HUES48 (cell line): ENCODE data around the gene CELF4.
A peak's percentile ranks its signal among the peaks of the same experiment; 100 is the strongest.

ENCODE experiments used
- H3K27ac ChIP-seq: one replicate; pipeline ENCODE4 v1.7.0; 2013; ENCODE audit warnings: low read depth, low read length, inconsistent platforms
- H3K27me3 ChIP-seq: 2 replicates; pipeline ENCODE4 v1.6.1; 2013; ENCODE audit warnings: mild to moderate bottlenecking, low read length; ENCODE audit not compliant: control insufficient read depth, insufficient read depth
- H3K36me3 ChIP-seq: 2 replicates; pipeline ENCODE4 v1.6.1; 2013; ENCODE audit warnings: low read length; ENCODE audit not compliant: control insufficient read depth, insufficient read depth
- H3K4me1 ChIP-seq: 2 replicates; pipeline ENCODE4 v1.6.1; 2013; ENCODE audit warnings: mild to moderate bottlenecking, low read length; ENCODE audit not compliant: control insufficient read depth, insufficient read depth
- H3K4me3 ChIP-seq: 2 replicates; pipeline ENCODE4 v1.5.1; 2013; ENCODE audit warnings: mild to moderate bottlenecking, low read depth, low read length
- H3K9ac ChIP-seq: 2 replicates; pipeline ENCODE4 v1.6.1; 2013; ENCODE audit warnings: mild to moderate bottlenecking, low read depth, low read length, moderate library complexity
- H3K9me3 ChIP-seq: 2 replicates; pipeline ENCODE4 v1.6.1; 2013; ENCODE audit warnings: low read length; ENCODE audit not compliant: control insufficient read depth, insufficient read depth

The CELF4 gene

DNA sequence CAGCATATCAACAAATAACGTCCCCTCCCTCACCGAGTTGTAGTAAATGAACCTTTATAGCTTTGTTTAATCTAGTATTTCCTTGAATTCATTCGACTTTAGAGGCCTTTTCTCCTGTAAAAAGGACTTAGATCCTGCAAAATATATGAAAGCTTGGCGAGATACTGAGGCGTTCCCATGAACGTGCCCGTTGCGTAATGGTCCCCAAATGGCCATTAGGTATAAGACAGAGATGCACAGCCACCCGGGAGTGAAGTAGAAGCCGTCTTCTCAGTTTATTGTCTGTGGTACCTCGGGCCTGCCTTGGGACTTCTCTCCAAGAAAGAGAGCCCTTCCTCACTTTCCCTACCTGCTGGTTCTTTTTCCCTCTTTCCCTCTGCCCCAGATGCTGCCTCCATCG is 310.6 kb downstream of the CELF4 start:
- Histone ChIP-seq H3K36me3 (no peaks in the 10 kb centered on the region), H3K27me3 (peaks cover 42% of the 10 kb centered on the region), H3K9ac (no peak overlapping the region), H3K4me1 (peaks cover 8% of the 10 kb centered on the region), H3K4me3 (no peak overlapping the region; the same call in 1 of the 2 replicates), H3K27ac (no peak overlapping the region), H3K9me3 (no peaks in the 10 kb centered on the region)

DNA sequence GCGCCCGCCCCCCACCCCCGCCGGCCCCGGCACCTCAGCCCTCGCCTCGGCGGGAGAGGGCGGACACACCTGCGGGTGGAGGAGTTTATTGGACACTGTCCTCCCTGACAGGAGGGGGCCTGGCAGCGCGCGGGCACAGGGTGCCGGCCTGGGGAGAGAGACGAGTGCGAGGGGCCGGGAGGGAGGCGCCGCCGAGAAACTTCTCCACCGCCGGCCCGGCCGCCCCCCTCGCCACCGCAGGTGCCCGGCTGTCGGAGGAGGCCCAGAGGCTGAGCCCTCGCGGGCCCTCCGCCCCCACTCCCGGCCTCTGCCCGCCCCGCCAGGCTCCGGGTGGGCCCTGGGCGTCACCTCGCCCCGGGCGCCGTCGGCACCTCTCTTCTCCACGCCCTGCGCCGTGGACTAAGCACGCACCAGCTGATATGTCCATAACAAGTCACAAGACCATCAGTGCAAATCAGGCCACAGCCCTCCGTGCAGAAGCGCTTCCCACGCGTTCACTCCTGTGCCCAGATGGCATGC is 311.3 kb downstream of the CELF4 start:
- Histone ChIP-seq H3K36me3 (no peaks in the 10 kb centered on the region), H3K4me1 (peaks cover 8% of the 10 kb centered on the region), H3K9me3 (no peaks in the 10 kb centered on the region), H3K4me3 (peak overlapping the region; percentile 61), H3K27ac (no peak overlapping the region), H3K9ac (no peak overlapping the region), H3K27me3 (peaks cover 42% of the 10 kb centered on the region)

DNA sequence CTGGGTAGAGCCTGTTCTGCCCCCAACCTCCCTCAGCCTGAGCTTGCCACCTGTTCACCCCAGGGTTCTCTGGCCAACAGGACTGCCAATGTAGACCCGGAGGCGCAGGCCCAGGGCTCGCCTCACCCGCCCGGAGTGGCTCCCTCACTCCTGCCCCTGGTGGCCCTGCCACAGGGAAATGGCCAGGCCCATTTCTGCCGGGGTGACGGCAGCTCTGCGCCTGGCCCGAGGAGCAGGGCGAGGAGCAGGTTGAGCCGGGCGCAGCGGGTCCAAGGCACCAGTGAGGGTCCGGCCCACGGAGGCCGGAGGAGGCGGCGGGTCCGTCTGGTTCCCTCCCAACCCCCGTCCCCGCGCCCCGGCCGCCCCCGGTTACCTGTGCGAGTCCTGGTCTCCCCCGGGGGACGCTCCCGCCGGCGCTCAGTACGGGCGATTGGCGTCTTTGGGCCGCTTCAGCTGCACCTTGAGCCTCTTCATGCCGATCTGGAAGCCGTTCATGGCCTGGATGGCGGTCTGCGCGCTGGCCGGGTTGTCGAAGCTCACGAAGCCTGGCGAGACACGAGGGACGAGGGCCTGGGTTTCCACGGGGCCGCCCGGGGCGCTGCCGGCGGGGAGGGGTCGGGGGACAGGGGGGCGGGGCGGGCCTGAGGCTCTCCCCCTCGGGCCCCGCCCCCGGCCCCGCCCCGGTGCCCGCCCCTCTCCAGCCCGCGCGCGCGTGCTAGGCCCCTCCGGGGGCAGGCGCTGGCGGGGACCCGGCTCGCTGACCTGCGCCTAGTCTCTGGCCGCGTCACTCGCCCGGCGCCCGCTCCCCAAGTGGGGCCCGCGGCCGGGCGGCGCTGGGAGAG is 312.0 kb downstream of the CELF4 start:
- H3K4me3 ChIP-seq: peak overlapping the region; percentile 78
- H3K27me3 ChIP-seq: peaks cover 42% of the 10 kb centered on the region
- H3K9ac ChIP-seq: no peak overlapping the region
- no peaks in the 10 kb centered on the region for H3K9me3 ChIP-seq
- peaks cover 8% of the 10 kb centered on the region for H3K4me1 ChIP-seq
- no peak overlapping the region for H3K27ac ChIP-seq
- no peaks in the 10 kb centered on the region for H3K36me3 ChIP-seq

DNA sequence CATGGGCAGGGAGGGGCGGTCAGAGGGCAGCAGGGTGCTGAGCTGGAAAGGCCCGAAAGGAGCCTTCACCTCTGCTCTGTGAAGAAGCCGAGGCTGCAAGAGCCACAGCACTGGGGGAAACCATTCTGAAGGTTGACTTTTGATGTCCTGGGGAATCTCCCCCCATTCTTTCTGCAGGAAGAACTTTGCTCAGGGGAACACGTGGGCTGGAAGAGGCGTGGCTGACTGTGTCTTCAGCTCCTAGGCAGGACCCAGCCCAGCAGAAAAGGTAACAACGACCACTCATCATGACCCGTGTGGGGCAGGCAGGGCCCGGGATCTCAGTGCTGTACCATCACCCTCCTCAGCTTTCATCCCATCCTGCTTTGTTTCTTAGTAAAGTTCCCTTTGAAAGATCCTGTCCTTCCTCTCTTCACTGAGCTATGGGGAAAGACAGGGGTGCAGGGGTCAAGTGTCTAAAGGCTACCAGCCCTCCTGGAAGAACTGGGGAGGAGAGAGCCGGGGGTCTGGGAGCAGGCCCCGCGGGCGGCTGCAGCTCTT is 312.7 kb downstream of the CELF4 start:
- Histone ChIP-seq H3K27ac (no peak overlapping the region), H3K9me3 (no peaks in the 10 kb centered on the region), H3K36me3 (no peaks in the 10 kb centered on the region), H3K9ac (no peak overlapping the region), H3K4me3 (peak overlapping the region; percentile 78), H3K27me3 (peaks cover 42% of the 10 kb centered on the region), H3K4me1 (peaks cover 8% of the 10 kb centered on the region)

DNA sequence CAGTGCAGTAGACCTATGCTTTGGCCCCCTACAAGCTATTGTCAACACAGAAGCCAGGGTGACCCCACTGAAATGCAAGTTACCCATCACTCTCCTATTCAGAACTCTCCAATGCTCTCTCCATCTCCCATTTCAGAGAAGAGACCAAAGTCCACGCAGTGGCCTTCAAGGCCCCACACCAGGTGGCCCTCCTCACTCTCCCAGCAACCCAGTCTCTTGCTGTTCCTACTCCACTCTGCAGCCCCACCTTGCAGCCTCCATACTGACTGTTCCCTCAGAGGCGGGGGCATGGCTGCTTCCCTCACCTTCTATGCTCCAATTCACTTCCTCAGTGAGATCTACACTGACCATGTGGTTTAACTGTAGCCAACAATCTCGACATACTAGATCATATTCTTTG is 313.3 kb downstream of the CELF4 start:
- Histone ChIP-seq H3K36me3 (no peaks in the 10 kb centered on the region), H3K4me1 (peaks cover 12% of the 10 kb centered on the region), H3K27ac (no peak overlapping the region), H3K27me3 (peaks cover 40% of the 10 kb centered on the region), H3K9me3 (no peaks in the 10 kb centered on the region), H3K4me3 (no peak overlapping the region), H3K9ac (no peak overlapping the region)

DNA sequence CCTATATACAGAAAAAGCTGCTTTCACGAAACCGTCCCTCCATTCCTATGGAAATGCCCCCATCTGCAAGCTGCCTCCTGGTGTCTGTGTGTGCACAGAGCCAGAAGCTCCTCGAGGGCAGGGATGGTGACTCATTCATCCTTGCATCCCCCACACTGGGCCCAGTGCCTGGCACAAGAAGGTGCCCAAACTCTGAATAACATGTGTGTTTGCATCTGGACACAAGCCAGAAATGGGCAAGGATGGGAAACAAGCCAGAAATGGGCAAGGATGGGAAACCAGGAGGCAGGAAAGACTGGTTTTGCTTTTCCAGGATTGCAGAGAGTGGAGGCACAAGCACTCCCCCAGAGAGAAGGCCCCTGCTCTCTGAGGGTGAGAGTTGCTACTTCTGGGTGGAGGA is 313.9 kb downstream of the CELF4 start:
- Histone ChIP-seq H3K27ac (no peak overlapping the region), H3K4me1 (peaks cover 15% of the 10 kb centered on the region), H3K9me3 (no peaks in the 10 kb centered on the region), H3K9ac (no peak overlapping the region), H3K27me3 (peaks cover 39% of the 10 kb centered on the region), H3K4me3 (no peak overlapping the region), H3K36me3 (no peaks in the 10 kb centered on the region)

DNA sequence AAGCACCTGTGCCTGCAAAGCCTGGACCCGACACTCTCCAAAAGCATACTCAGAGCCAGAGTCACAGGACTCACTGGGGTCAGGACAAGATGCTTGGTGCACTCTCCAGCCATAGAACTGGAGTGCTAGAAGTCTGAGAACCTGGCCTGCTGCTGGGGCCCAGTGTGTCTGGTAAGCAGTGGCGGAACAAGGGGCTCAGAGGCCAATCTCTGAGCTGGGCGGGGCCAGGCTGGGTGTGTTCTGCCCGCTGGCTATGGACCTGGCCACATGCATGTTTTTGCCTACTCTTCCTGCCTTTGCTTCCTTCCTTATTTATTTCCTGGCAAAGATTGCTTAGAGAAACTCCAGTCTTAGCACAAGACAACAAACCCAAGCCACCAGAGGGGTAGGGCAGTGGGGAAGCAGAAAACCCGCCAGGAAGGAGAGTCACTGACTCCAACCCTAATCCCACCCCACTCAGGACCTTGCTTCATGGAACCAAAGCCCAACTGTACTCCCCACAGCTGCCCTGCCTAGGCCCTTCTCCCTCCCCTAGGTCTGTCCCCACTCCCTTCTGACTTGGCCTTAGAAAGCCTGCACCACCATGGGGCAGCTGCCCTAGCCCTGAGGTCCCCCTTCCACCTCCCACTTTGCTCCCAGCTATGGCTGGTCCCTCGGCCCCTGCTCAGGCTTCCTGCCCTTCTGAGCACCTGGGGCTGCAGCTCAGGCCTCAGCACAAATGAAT is 315.5 kb downstream of the CELF4 start:
- Histone ChIP-seq H3K36me3 (no peaks in the 10 kb centered on the region), H3K9me3 (no peaks in the 10 kb centered on the region), H3K4me1 (peaks cover 18% of the 10 kb centered on the region), H3K27ac (no peak overlapping the region), H3K4me3 (no peak overlapping the region), H3K9ac (no peak overlapping the region), H3K27me3 (peaks cover 34% of the 10 kb centered on the region)

DNA sequence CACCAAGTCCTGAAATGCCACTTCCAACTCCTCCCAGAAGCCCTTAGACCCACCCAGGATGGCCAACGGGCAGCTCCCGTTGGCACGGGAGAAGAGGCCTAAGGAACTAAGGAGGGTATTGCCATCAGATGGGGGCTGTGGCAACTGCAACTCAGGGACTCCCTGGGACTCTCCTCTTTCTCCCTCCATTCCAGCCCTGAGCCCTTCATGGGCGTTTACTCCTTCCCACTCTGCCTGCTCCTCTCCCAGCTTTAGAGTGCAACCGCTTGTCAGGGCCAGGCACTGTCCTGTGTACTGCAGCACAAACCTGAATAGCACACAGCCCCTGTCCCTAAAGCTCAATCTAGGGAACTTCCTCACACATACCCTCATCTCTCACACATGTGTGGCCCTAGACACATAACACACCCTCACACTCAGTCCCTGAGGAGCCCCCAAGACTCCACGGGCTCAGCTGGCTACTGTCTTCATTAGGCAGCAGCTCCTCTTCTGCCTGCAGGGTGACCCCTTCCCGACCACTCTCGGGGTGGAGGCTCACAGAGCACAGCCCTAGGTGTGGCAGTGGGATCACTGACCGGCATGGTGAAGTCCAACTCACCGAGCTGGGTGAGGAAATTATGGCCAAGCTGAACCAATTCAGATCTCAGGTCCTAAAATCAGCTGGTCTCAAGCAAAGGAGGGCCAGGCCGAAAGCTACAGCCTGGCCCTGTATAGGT is 316.3 kb downstream of the CELF4 start:
- Histone ChIP-seq H3K36me3 (no peaks in the 10 kb centered on the region), H3K27ac (no peak overlapping the region), H3K27me3 (peaks cover 29% of the 10 kb centered on the region), H3K4me3 (no peak overlapping the region), H3K4me1 (peaks cover 16% of the 10 kb centered on the region), H3K9ac (no peak overlapping the region), H3K9me3 (no peaks in the 10 kb centered on the region)

DNA sequence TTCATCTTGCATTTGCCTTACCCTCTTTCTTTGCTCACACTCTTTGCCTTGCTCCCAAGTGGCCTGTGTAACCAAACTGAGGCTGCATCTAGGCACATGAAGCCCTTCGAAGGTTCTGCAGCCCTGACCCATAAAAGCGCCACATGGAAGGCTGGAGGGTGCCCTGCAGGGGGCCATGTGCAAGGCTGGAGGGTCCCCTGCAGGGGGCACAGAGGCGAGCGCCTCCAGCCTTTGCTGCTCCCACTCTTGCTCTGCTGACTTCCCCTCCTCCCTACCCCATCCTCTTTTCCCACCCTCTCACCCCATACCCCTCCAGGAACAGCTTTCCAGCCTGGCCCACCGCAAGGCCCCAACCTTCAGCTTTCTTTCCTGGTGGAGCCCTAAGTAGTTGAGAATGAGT is 317.3 kb downstream of the CELF4 start:
- no peak overlapping the region for H3K4me3 ChIP-seq
- no peaks in the 10 kb centered on the region for H3K9me3 ChIP-seq
- H3K27ac ChIP-seq: no peak overlapping the region
- no peak overlapping the region for H3K9ac ChIP-seq
- H3K36me3 ChIP-seq: no peaks in the 10 kb centered on the region
- peaks cover 18% of the 10 kb centered on the region for H3K4me1 ChIP-seq
- H3K27me3 ChIP-seq: peaks cover 36% of the 10 kb centered on the region

DNA sequence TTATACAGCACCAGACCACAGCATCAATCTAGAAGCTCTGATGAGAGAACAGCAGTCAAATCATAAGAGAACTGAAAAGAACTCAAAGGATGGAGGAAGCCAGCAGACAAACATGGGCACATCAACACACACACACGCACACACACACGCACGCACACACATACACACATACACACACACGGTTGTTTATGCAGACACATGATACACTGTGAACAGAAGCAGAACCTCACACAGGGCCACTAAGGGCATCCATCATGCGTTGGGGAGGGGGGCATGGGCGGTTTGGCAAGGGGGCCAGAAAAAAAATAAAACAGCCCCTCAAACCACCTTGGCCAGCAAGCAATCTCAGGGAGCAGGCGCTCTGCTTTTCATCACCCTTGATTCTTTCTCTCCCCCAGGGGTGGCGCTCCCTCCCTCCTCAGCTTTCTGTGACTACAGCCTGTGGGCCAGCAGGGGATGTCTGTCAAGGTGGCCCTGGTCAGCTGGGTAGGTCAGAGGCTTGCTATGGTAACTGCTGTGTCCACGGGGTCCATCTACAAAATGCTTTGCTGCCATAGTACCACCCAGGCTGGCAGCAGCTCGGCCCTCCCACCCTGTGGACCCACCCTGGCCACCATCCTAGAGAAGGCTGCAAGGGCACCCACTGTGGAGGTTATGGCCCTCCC is 318.0 kb downstream of the CELF4 start:
- no peaks in the 10 kb centered on the region for H3K36me3 ChIP-seq
- H3K27ac ChIP-seq: no peak overlapping the region
- H3K4me1 ChIP-seq: peaks cover 13% of the 10 kb centered on the region; the same call in 1 of the 2 replicates
- H3K27me3 ChIP-seq: peaks cover 35% of the 10 kb centered on the region
- H3K4me3 ChIP-seq: no peak overlapping the region
- H3K9me3 ChIP-seq: no peaks in the 10 kb centered on the region
- H3K9ac ChIP-seq: no peak overlapping the region
